ENCODE data around the gene YPEL4. TPM values are rescaled to one million over a fixed set of nuclear protein-coding genes. Genes with fewer than 3 reads are reported as not detected.

YPEL4 gene
- total RNA-seq, 1 donor from 2014 or later, result 1.3 TPM

GRCh38 chr11:57634311-57634710 is 15.4 kb downstream of the YPEL4 start:
- H3K27me3 Mint-ChIP-seq (ENCODE audit: low read depth), result no peaks in the 10 kb centered on the region
- H3K4me3 Mint-ChIP-seq, result no peak overlapping the region
- H3K36me3 Mint-ChIP-seq, result no peaks in the 10 kb centered on the region
- peak overlapping the region; percentile 73 for H3K27ac Mint-ChIP-seq
- no peak for DNase-seq (ENCODE audit: low spot score in 2 of 2, unreplicated experiment in 2 of 2)
- TF ChIP-seq CTCF (IDR thresholded peaks at IDR 0.05; ENCODE audit: unreplicated experiment), result no peak
- H3K9me3 Mint-ChIP-seq, result no peaks in the 10 kb centered on the region
- H3K4me1 Mint-ChIP-seq, result peaks cover 35% of the 10 kb centered on the region

- no peak overlapping the region for H3K4me3 Mint-ChIP-seq
- no peaks in the 10 kb centered on the region for H3K27me3 Mint-ChIP-seq (ENCODE audit: low read depth)
- no peaks in the 10 kb centered on the region for H3K36me3 Mint-ChIP-seq
- H3K9me3 Mint-ChIP-seq, result no peaks in the 10 kb centered on the region
- TF ChIP-seq CTCF (IDR thresholded peaks at IDR 0.05; ENCODE audit: unreplicated experiment), result no peak
- peak in 1 of 2 experiments; percentile 45 for DNase-seq (ENCODE audit: low spot score in 2 of 2, unreplicated experiment in 2 of 2)
- peaks cover 41% of the 10 kb centered on the region for H3K4me1 Mint-ChIP-seq
- peak overlapping the region; percentile 73 for H3K27ac Mint-ChIP-seq
Measured at GRCh38 chr11:57633394-57634070, 16.2 kb downstream of the YPEL4 start.

- H3K9me3 Mint-ChIP-seq, result no peaks in the 10 kb centered on the region
- DNase-seq (ENCODE audit: low spot score in 2 of 2, unreplicated experiment in 2 of 2), result no peak
- H3K27me3 Mint-ChIP-seq (ENCODE audit: low read depth), result no peaks in the 10 kb centered on the region
- no peak overlapping the region for H3K4me3 Mint-ChIP-seq
- peaks cover 33% of the 10 kb centered on the region for H3K4me1 Mint-ChIP-seq
- peaks cover 2% of the 10 kb centered on the region for H3K36me3 Mint-ChIP-seq
- H3K27ac Mint-ChIP-seq, result no peak overlapping the region
- no peak for TF ChIP-seq CTCF (IDR thresholded peaks at IDR 0.05; ENCODE audit: unreplicated experiment)
Measured at GRCh38 chr11:57632116-57632515, 17.6 kb downstream of the YPEL4 start.

- H3K9me3 Mint-ChIP-seq, result no peaks in the 10 kb centered on the region
- peaks cover 28% of the 10 kb centered on the region for H3K4me1 Mint-ChIP-seq
- TF ChIP-seq CTCF (IDR thresholded peaks at IDR 0.05; ENCODE audit: unreplicated experiment), result no peak
- H3K27me3 Mint-ChIP-seq (ENCODE audit: low read depth), result no peaks in the 10 kb centered on the region
- H3K4me3 Mint-ChIP-seq, result no peak overlapping the region
- no peak for DNase-seq (ENCODE audit: low spot score in 2 of 2, unreplicated experiment in 2 of 2)
- no peak overlapping the region for H3K27ac Mint-ChIP-seq
- peaks cover 2% of the 10 kb centered on the region for H3K36me3 Mint-ChIP-seq
Measured at GRCh38 chr11:57630171-57630570, 19.5 kb downstream of the YPEL4 start.

GRCh38 chr11:57626895-57627294 is 22.8 kb downstream of the YPEL4 start:
- no peak for DNase-seq (ENCODE audit: low spot score in 2 of 2, unreplicated experiment in 2 of 2)
- Mint-ChIP-seq H3K4me1 (peaks cover 17% of the 10 kb centered on the region), H3K9me3 (no peaks in the 10 kb centered on the region), H3K4me3 (no peak overlapping the region), H3K27me3 (ENCODE audit: low read depth) (no peaks in the 10 kb centered on the region), H3K36me3 (peaks cover 4% of the 10 kb centered on the region), H3K27ac (no peak overlapping the region)
- TF ChIP-seq CTCF (IDR thresholded peaks at IDR 0.05; ENCODE audit: unreplicated experiment), result no peak

Data from mesothelial cell of epicardium (in vitro differentiated cells).